ENCODE data around the gene ZNHIT1.
A peak's percentile ranks its signal among the peaks of the same experiment; 100 is the strongest.

ZNHIT1 gene

DNA sequence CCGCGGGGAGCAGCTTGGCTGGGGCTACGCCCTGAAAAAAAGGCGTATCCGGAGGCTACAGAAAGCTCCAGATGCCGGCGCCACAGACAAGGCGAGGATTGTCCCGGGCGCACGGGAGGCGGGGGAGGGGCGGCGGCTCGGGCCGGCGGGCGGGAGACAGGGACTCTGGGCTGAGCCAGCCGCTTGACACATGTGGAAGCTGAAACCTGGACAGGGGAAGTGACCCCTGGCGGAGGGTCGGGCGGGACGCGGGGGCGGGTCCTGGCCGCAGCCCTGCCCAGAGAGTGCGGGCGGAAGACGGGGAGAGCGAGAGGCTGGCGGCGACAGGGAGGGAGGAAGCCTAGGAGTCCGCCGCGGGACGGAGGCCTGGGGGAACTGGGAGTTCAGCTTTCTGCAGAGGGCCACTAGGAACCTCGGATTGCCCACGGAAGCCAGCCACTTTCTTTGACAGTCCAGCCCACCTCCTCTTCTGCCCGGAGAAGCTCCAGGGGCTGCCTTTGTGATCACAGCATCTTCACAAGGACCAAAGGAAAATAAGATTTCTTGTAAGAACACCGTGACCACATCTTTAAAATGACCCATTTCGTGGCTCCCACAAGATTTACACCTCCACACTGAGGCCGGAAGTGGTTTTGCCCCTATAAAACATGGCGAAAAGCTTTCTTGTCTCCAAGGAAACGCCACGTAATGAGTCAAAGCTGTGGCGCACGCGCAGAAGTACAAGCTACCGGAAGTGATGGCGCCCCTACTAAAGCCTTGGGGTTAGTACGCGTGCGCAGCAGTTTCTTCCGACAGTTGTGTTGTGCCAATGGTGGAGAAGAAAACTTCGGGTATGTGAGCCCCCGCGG lies at the start of gene ZNHIT1, which contains the start of gene PLOD3:
ZNHIT1 (plus strand) TSS at position 778 of the 848 bp plus-strand sequence; CDS start at position 809, 31 bp downstream.
PLOD3 (minus strand) TSS at position 194 of the 848 bp plus-strand sequence. CDS start 307 bp downstream, outside the sequence.
- DNase-seq (ENCODE audit: low read depth), result peak; percentile 98

DNA sequence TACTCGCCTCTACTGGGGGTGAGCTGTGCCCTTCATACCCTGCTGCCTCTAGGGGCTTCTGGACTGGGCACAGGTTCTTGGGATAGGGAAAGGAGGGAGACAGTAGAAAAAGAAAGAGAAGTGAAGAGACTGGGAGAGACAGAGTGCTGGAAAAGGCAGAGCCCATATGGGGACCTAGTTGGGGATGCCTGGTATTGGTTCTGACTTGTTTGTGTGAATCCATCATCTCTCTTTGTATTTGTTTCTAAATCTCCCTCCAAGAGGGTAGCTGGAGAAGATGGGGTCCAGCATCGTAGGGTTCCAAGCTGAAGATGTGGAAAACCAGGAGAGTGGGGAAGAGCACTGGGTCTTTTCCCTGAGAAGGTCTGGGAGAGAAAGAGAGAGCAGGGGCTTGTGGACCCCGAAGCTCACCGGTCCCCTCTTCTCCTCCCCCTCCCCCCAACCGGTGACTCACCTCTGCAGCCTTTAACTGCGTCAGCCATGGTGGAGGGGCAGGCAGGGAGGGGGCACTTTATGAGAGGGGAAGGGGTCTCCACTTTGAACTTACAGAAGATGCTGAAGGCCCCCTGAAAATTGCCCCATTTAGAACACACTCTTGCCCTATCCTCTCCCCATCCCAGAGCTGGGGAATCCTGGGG lies 49.4 kb upstream of the ZNHIT1 start:
- DNase-seq (ENCODE audit: low read depth), result no peak

DNA sequence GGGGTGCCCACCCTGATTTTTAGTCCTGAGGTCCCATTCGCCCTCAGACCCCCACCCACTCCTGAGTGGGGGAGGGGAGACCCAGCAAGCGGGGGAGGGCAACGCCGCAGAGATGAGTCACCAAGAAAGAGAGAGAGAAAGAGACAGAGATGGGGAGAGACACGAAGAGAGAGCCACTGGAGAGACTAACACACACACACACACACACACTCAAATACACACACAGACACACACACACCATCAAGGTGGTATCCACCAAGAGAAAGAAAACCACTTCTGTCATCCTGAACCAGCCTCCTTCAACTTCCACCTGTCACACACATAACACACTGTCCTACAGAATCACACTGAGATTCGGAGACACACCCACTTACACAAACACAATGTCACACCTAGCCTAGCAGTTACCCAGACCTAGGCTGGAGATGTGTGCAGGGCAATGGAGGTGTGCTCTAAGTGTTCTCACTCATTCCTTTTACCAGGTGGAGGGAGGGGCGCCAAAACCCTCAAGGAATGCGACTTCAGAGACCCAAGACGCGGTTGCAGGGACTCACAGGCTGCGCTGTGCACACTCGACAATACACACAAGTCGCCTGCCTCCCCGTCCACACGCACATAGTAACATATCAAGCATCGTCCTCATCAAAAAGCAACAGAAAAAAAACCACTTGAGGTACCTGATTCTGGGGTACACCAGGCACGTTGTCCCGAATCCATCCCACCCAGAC lies 48.7 kb upstream of the ZNHIT1 start:
- no peak for DNase-seq (ENCODE audit: low read depth)

DNA sequence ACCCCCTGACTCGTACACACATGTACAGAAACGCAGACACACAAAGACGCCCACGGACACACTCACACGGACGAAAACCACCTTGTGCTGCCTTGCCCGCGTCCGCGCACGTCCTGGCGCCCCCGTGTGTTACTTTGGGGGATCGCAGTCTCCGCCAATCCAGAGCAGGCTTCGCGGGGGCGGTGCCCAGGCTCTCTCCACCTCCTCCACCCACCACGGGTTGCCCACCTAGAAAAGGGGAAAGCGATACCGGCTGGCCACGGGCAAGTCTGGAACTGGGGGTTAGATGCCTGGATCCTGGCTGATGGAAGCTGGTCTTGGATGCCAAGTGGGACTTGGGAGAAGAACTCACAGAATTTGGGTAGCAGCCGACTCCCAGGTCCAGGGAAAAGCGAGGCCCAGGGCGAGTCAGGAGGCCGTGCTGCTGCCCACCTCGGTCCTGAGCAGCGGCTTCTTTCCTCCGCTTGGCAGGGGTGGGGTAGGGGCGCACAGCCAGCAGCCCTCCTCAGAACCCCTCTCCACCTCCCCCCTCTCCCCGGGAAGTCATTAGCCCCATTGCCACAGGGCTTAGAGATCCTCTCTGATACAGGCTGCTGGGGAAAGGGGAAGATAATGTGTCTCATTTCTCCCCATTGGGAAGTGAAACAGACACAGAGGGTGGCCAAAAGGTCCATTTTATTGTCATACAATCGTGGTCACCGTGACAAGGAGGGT lies 48.0 kb upstream of the ZNHIT1 start:
- DNase-seq (ENCODE audit: low read depth), result peak; percentile 60

DNA sequence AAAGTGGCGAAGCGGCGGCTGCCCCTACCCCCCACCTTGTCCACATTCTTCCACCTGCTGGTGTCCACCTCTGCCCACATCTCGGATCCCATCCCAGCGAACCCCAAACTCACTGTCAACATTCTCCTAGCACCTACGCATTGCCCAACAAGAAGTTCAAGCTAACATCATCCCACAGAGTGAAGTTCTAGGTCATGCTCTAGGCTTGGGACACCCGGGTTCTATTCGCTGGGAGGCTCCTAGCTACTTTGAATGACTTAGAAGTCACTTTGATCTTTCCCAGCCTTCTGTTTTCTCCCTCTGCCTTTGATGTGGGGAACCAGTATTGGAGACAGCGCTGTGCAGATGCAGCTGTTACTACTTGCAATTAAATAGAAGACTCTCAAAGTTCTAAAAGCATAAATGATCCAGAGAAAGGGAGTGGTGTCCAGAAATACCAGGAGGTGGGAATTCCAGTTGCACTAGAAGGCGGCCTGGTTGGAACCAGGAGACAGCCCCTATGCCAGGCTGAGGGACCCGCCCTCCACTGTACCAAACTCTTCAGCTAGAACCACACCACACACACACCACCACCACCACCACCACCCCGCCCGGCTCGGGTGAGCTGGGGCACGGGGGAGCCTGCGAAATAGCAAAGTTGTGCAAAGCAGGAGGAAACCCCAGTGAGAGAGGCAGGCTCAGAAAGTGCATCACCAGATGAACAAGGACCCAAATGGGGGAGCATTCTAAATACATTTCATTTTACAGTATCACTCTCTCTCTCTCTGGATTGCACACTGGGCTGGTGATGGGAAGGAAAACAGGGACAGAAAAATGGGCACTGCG lies 47.1 kb upstream of the ZNHIT1 start:
- DNase-seq (ENCODE audit: low read depth), result no peak

DNA sequence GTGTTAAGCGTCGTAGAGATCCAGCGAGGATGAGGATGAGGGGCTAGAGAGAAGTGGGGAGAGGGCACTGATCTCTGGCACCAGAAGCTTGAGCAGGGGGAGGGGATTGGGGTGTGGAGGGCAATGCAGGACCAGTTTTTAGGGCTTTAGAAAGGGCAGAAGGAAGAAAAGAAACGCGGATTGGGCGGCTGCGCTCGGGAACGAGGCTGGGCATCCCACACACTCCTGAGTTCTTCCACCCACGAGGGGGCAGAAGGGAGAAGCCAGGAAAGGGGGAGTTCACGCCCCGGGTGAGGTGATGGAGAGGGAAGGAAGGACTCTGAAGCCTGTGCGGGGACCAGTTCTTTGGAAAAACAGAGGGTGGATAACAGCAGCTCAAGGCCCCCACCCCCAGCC lies 46.5 kb upstream of the ZNHIT1 start:
- DNase-seq (ENCODE audit: low read depth), result peak; percentile 33

DNA sequence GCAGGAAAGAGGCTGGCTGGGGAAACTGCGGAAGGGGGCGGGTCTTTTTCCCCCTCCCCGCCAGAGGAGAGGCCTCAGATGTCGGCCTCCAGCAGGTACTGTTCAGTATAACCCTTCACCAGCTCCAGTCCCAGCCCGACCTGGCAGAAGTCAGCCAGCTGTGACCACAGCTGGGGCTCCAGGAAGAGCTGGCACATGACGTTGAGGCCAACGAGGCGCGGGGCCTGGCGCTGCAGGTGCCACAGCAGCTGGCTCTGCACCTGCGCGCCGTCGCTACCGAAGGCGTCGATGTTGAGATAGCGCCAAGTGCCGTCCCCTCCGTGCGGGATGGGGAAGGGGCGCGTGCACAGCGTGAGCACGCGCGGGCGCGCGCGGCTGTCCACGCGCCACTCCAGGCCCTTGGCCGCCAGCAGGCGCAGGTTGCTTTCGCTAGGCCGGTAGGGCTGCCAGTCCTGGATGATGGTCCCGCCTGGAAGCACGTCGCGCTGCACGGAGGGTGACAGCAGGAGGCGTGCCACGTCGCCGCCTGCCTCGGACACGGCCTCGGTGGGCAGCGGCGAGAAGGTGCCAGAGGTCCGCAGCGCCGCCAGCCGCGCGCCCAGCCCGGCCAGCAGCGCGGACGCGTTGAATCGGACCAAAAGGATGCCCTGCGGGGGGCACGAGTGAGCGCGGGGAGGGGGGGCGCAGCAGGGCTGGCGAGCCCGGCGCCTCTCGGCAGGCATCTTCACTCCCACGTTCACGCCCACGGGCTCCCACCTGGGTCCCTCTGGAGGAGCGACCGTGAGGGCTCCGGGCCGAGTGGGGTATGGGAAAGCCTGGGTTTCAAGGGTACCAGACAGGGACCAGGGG lies 45.7 kb upstream of the ZNHIT1 start:
- DNase-seq (ENCODE audit: low read depth), result no peak

DNA sequence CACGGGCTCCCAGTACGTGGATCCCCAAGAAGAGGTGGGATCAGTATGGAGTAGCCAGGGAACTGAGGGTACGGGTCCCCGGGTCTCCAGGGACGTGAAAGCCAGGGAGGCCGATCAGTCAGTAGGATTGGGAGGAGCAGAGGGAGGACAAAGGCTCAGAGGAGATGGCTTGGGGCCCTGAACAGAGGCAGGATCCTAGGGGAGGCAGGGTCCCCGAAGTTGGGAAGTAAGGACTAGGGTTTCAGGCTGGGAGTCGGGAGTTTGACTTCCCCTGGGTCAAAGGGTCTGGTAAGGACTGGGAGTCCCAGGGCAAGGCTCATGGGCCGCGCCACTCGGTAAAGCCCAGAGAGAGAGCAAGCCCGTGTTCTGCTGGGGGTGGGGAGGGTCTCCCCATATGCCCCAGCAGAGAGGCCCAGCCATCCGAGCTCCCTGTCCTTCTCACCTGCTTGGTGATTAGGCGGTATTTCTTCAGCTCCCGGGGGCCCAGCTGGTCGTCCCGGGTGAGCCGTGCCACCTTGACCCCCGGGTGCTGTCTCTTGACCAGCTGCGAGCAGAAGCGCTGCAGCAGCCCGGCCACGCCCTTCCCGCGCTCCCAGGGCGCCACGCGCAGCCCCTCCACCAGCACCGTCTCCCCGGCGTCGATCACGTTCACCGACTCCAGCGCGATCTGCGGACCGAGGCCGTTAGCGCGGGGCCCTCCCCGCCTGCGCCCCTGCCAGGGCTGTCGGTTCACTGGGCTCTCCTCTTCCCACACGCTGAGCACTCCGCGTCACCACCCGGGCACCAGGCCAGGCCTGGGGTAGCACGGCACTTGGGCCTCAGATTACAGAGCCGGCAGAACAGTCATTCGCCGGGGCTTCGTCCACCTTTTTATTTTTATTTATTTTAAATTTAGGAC lies 44.9 kb upstream of the ZNHIT1 start:
- DNase-seq (ENCODE audit: low read depth), result peak; percentile 88

DNA sequence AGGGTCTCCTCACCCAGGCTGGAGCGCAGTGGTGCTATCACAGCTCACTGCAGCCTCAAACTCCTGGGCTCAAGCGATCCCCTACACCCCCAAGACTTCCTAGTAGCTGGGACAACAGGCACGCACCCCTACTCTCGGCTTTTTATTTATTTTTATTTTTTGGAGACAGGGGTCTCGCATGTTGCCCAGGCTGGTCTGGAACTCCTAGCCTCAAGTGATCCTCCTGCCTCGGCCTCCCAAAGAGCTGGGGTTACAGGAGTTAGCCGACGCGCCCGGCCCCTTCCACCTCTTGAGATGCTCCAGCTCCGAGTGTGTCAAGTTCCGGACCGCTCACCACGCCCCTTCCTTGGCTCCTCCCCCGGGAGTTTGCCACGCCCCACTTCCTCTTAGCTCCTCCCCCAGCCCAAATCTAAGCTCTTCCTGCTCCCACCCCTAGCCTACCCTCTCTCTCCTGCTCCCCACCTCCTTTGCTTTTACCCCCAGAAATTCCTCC lies 44.2 kb upstream of the ZNHIT1 start:
- DNase-seq (ENCODE audit: low read depth), result peak; percentile 64

DNA sequence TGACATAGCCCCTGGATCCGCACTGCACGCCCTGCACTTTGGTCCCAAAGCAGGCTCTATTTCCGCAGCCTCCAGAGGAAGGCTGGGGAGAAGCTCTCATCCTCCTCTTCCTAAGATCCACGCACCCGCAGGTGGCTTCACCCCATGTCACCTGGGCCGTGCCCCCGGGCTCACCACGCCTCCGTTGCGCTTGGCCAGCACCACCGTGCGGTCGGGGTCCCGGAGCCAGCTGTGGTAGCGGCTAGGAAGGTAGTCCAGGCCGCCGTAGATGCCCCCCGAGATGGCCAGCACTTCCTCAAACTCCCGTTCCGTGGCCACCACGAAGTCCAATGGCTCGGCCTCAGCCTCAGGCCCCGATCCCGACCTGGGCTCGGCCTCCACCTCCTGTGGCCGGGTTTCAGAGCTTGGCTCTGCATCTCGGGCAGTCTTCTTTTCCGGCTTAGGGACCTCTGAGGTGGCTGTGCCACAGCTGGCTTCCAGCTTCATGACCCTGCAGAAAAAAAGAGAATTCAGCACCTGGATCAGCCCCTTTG lies 43.6 kb upstream of the ZNHIT1 start:
- DNase-seq (ENCODE audit: low read depth), result no peak

DNA sequence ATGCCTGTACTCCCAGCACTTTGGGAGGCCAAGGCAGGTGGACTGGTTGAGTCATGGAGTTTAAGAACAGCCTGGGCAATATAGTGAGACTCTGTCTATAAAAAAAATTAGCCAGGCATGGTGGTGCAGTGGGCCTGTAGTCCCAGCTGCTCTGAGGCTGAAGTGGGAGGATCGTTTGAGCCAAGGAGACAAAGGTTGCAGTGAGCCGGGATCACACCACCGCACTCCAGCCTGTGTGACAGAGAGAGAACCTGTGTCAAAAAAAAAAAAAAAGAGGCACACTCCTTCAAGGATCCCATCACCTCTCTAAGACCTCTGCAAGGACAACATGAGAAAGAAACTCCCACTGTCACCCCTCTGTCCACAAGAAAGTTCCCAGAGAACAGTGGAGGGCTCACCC lies 42.3 kb upstream of the ZNHIT1 start:
- no peak for DNase-seq (ENCODE audit: low read depth)

DNA sequence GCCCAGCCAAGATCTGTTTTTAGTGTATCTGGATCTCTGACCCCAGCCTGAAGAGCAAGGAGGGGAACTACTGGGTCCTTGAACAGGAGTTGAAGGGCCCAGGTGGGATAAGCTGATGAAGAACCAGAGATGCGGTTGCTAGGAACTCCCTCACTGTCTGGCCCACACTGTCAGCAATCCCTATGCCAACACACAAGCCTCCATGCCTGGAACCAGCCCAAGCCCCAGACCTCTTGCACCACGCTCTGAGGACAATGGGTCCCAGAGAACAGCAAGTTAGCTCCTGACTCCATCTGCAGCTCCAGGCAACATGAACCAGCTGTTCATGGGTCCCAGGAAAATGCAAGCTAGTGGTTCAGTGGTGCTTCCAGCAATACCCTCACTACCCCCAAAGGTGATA lies 40.3 kb upstream of the ZNHIT1 start:
- DNase-seq (ENCODE audit: low read depth), result no peak

DNA sequence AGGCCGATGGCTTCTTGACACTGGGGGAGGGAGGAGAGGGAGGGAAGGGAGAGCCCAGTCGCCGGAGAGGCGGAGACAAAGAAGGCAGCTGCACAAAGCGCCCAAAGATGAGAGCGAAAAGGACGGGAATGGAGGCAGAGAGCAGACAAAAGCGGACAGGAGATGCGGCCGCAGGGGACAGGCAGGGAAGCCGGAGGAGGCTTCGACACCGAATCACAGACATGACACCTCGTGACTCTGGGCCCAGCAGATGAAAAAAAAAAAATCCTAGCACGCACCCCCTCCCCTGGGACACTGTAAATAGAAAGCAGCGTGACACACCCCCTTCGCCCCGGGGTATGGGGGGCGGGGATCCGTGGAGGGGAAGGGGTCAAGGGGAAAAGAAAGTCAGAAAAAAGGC lies 38.8 kb upstream of the ZNHIT1 start:
- peak; percentile 35 for DNase-seq (ENCODE audit: low read depth)

DNA sequence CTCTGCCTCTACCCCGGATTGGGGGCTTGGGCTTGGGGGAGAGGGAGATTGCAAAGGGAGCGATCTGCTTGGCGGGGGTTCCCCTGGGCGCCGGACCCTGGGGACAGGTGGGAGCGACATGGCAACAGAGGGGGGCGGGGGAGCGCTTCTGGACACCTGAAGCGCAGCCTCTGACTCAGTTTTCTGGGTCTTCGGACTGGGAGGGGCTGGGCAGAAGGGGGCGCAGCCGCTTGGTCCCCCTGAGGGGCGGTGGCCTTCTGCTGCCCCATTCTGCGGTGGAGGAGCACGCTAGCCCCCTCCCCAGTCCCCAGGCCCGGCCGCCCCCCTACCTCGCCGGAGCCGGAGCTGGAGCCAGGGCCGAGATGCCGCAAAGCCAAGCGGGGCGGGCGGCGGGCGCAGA lies 38.3 kb upstream of the ZNHIT1 start:
- DNase-seq (ENCODE audit: low read depth), result no peak

DNA sequence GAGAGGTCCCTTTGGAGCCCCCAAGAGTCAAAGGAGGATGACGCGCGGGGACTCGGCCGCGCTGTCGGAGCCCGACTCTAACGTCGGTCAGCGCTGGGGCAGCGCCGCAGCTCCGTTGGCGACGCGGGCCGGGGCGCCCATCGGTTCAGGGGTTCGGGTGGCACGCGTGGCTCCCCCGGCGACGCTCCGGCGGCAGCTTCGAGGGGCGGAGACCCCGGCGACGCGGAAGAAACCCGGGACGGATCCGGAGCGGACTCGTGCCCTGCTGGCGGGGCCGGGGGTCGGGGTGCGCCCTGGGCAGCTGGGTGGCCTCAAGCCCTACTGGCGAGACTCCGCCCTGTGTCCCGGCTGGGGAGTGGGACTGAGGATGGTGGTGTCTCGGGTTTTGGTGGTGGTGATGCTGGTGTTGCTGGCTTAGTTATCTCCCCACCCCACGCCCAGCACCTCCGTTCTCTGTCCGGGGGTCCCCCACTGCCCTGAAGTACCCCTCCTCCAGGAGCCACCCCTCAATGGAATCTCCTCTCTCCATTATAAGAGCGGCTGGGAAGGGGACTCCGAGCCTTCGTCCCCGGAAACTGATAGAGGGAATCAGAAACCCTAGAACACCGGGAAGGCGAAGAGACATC lies 37.7 kb upstream of the ZNHIT1 start, which contains the start of gene NAT16:
NAT16 (minus strand) TSS at position 164 of the 626 bp plus-strand sequence. CDS start 5,486 bp downstream, outside the sequence.
- no peak for DNase-seq (ENCODE audit: low read depth)

DNA sequence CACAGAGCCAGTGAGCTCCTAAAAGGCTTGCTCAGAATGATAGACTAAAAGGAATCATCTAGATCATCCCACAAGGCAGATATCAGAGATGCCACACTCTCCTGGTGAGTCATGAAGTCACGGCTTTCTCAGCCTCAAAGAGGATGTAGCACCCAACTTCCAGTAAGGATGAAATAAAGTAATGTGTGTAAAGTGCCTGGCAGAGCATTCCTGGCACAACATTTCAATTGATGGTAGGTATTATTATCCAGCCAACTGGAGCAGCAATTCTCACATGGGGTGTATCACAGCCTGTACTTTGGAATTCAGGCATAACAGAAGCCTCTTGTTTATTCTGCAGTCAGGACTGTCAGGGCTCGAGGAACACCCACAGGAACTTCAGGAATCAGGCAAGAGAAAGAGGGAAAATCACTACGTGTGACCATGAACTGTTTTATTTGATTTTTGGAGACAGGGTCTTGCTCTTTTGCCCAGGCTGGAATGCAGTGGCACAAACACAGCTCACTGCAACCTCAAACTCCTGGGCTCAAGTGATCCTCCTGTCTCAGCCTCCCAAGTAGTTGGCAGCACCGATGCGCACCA lies 32.6 kb upstream of the ZNHIT1 start:
- DNase-seq (ENCODE audit: low read depth), result peak; percentile 84

DNA sequence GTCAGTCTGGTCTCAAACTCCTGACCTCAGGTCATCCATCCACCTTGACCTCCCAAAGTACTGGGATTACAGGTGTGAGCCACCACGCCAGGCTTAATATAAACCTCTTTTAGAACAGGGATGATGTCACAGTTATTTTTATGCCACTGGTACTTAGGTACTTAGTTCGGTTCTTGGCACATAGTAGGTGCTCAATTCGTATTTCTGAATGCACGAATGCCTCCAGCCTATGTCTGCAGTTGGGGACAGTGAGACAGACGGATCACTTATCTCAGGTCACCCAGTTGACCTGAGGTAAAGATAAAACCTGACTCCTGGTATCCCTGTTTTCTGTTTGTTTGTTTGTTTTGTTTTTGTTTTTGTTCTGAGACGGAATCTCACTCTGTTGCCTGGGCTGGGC lies 31.8 kb upstream of the ZNHIT1 start:
- DNase-seq (ENCODE audit: low read depth), result no peak

All from EH (cell line).